ENCODE results near the gene DCAF4L1.

GRCh38 chr4:41977709-41978108 lies 3.8 kb upstream of the DCAF4L1 start:
- no peak for TF ChIP-seq CTCF (IDR thresholded peaks at IDR 0.05)
- no peak for TF ChIP-seq POLR2A (IDR thresholded peaks at IDR 0.05)
